Neural progenitor cell (in vitro differentiated cells): ENCODE measurements around the gene PNPLA7.

ENCODE experiments used
- CTCF ChIP-seq: fragments of 200-600 bp; sonication (generic); IDR thresholded peaks from 2 replicates; pipeline ENCODE4 v1.5.1; 2017; ENCODE audit warnings: antibody characterized with exemption, mild to moderate bottlenecking
- EZH2phosphoT487 ChIP-seq: fragments of 200-600 bp; sonication (generic); IDR thresholded peaks from 2 replicates; pipeline ENCODE4 v1.6.1; 2017; ENCODE audit warnings: antibody characterized with exemption

GRCh38 chr9:137479892-137480685, 70.1 kb downstream of the PNPLA7 start:
- TF ChIP-seq EZH2phosphoT487 (no peak), CTCF (no peak)
